NCI-H460 (cell line): ENCODE results near the gene DBH. TPM values are rescaled to one million over a fixed set of nuclear protein-coding genes. Genes with fewer than 3 reads are reported as not detected.

Experiments
- total RNA-seq: library from RNA; depleted of rRNA; stranded (reverse); fragments of >200 nt; shearing (Covaris generic); gene quantifications from 2 replicates; pipeline ENCODE4 v1.2.3, GENCODE V29; 2014; rRNA removed

Gene DBH
- total RNA-seq, 1 experiment from 2014 or later: not detected

Other genes with a start within 250 kb of the DBH start
- gene REXO4, start 218.4 kb upstream of the DBH start, total RNA-seq: 22.1 and 27.1 TPM in 2 replicates
- gene ADAMTS13, start 214.0 kb upstream of the DBH start, total RNA-seq: 0.40 and 1.1 TPM in 2 replicates
- gene CACFD1, start 176.4 kb upstream of the DBH start, total RNA-seq: 2.7 and 4.1 TPM in 2 replicates
- 4.0 and 4.4 TPM in 2 replicates for gene SLC2A6, start 157.3 kb upstream of the DBH start, total RNA-seq
- not detected in 2 replicates for gene MYMK, start 111.4 kb upstream of the DBH start, total RNA-seq
- not detected in 2 replicates for gene ADAMTSL2, start 101.7 kb upstream of the DBH start, total RNA-seq
- not detected in 2 replicates for gene FAM163B, start 27.0 kb upstream of the DBH start, total RNA-seq
- gene SARDH, start 102.0 kb downstream of the DBH start, total RNA-seq: 0.07 TPM in 1 of 2 replicates, not detected in the other